Rectal smooth muscle tissue (tissue), 1 donor: ENCODE data around the gene CBX1.

Experiments
- H3K27ac ChIP-seq: one replicate; pipeline ENCODE4 v1.7.0; 2013; ENCODE audit warnings: low read depth, low read length, inconsistent platforms
- H3K27me3 ChIP-seq: one replicate; pipeline ENCODE4 v1.7.0; 2013; ENCODE audit warnings: low read length; ENCODE audit not compliant: control insufficient read depth, insufficient read depth
- H3K36me3 ChIP-seq: one replicate; pipeline ENCODE4 v1.7.0; 2013; ENCODE audit warnings: low read length; ENCODE audit not compliant: control insufficient read depth, insufficient read depth
- H3K4me1 ChIP-seq: one replicate; pipeline ENCODE4 v1.7.0; 2013; ENCODE audit warnings: low read length; ENCODE audit not compliant: control insufficient read depth, insufficient read depth
- H3K4me3 ChIP-seq: one replicate; pipeline ENCODE4 v1.7.0; 2013; ENCODE audit warnings: low read length
- H3K9ac ChIP-seq: one replicate; pipeline ENCODE4 v1.7.0; 2013; ENCODE audit warnings: low read length

Gene CBX1

DNA sequence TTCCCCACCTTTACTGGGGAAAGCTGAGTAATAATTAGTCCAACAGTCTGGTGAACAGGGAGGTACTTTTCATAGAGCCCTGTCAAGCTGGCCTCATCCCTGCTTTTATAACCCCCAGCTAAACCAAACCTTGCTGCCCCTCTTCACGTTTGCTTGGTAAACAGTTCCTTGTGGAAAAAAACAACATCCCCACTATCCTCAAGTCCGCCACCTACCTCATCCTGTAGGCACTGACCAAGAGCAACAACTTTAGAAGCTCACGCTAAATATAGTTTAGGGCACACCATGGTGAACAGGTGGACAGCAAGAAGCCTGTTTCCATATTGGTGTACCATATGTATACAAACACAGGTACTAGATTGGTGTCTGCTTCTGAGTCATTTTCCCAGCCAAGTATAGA, 36.6 kb downstream of the CBX1 start:
- Histone ChIP-seq H3K4me1 (no peaks in the 10 kb centered on the region), H3K27ac (no peak overlapping the region), H3K9ac (no peak overlapping the region), H3K27me3 (no peaks in the 10 kb centered on the region), H3K36me3 (peaks cover 35% of the 10 kb centered on the region), H3K4me3 (no peak overlapping the region)

DNA sequence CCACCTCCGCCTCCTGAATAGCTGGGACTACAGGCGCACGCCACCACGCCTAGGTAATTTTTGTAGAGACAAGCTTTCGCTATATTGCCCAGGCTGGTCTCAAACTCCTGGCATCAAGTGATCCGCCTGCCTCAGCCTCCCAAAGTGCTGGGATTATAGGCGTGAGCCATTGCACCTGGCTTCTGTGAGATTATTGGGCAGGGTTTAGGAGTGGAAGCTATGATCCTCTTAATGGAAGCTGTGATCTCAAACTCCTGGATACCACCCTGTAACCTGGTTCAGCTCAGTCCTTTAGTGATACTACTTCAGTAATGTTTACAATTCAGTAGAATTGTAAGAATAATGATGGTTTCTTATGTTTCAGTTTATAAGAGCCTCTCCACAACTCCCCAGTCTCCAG, 39.0 kb downstream of the CBX1 start:
- H3K27ac ChIP-seq: no peak overlapping the region
- H3K27me3 ChIP-seq: no peaks in the 10 kb centered on the region
- H3K4me1 ChIP-seq: no peaks in the 10 kb centered on the region
- no peak overlapping the region for H3K9ac ChIP-seq
- H3K36me3 ChIP-seq: peaks cover 53% of the 10 kb centered on the region
- H3K4me3 ChIP-seq: no peak overlapping the region

DNA sequence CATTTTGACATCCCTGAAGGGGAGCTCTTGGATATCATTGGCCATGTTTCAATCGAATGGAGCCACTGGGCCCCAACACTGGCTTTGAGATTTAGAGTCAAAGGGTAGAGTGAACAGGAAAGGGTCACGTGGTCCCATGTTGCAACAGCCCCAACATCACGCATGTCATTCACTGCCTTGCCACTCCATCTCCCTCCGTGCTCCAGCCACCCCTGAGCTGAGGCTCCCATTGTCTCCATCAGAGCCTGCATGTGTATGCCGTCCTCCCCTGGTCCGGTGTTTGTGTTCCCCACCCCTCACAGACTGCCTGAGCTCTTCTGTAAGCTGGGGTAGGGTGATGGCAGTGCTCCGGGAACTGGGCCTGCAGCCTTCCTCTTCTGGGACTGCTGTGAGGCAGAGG, 41.0 kb downstream of the CBX1 start:
- Histone ChIP-seq H3K27me3 (no peaks in the 10 kb centered on the region), H3K4me1 (no peaks in the 10 kb centered on the region), H3K9ac (no peak overlapping the region), H3K27ac (no peak overlapping the region), H3K4me3 (no peak overlapping the region), H3K36me3 (peaks cover 68% of the 10 kb centered on the region)

DNA sequence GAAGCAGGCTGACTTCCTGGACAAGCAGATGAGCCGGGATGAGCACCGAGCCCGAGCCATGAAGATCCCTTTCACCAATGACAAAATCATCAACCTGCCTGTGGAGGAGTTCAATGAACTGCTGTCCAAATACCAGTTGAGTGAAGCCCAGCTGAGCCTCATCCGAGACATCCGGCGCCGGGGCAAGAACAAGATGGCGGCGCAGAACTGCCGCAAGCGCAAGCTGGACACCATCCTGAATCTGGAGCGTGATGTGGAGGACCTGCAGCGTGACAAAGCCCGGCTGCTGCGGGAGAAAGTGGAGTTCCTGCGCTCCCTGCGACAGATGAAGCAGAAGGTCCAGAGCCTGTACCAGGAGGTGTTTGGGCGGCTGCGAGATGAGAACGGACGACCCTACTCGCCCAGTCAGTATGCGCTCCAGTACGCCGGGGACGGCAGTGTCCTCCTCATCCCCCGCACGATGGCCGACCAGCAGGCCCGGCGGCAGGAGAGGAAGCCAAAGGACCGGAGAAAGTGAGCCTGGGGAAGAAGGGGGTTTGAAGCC, 42.1 kb downstream of the CBX1 start:
- Histone ChIP-seq H3K36me3 (peaks cover 62% of the 10 kb centered on the region), H3K4me1 (no peaks in the 10 kb centered on the region), H3K9ac (no peak overlapping the region), H3K4me3 (no peak overlapping the region), H3K27ac (no peak overlapping the region), H3K27me3 (no peaks in the 10 kb centered on the region)

DNA sequence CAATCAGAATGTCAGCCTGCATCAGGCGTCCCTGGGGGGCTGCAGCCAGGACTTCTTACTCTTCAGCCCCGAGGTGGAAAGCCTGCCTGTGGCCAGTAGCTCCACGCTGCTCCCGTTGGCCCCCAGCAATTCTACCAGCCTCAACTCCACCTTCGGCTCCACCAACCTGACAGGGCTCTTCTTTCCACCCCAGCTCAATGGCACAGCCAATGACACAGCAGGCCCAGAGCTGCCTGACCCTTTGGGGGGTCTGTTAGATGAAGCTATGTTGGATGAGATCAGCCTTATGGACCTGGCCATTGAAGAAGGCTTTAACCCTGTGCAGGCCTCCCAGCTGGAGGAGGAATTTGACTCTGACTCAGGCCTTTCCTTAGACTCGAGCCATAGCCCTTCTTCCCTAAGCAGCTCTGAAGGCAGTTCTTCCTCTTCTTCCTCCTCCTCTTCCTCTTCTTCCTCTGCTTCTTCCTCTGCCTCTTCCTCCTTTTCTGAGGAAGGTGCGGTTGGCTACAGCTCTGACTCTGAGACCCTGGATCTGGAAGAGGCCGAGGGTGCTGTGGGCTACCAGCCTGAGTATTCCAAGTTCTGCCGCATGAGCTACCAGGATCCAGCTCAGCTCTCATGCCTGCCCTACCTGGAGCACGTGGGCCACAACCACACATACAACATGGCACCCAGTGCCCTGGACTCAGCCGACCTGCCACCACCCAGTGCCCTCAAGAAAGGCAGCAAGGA, 42.7 kb downstream of the CBX1 start:
- Histone ChIP-seq H3K4me1 (peaks cover 6% of the 10 kb centered on the region), H3K27ac (no peak overlapping the region), H3K9ac (no peak overlapping the region), H3K4me3 (no peak overlapping the region), H3K27me3 (no peaks in the 10 kb centered on the region), H3K36me3 (peaks cover 62% of the 10 kb centered on the region)

DNA sequence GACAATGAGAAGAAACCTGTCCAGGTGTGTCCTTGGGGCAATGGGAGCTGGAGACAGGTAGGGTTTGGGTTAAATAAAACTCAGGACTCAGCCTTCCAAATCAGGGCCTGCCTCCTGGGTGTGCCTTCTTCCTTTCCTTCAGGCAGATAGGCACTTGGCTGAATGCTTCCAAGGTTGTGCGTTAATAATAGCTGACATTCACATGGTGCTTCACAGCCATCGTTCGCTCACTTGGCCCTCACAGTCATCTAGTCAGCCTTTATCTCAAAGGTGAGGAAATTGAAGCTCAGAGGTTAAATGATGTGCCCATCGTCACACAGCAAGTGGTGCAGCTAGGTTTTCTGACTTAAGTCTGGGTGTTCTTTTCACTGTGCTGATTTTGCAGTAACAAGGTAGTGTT, 43.7 kb downstream of the CBX1 start:
- peaks cover 60% of the 10 kb centered on the region for H3K36me3 ChIP-seq

DNA sequence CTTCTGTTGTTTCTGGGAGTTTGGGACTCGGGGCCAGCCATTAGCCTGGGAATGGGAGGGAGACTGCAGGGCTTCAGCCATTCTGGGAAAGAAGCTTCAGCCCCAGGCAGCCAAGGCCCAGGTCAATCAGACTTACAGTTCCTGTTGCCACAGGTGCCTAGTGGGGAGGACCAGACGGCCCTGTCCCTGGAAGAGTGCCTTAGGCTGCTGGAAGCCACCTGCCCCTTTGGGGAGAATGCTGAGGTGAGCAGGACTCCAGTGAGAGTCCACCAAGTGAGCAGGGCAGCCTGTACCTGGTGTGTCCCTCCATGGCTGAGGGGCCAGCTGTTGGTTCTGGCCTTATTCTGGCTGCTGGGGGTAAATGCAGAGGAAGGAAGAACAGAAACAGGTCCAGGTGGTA, 44.4 kb downstream of the CBX1 start:
- no peak overlapping the region for H3K9ac ChIP-seq
- peaks cover 23% of the 10 kb centered on the region for H3K4me1 ChIP-seq
- H3K36me3 ChIP-seq: peaks cover 60% of the 10 kb centered on the region
- no peak overlapping the region for H3K4me3 ChIP-seq
- H3K27me3 ChIP-seq: no peaks in the 10 kb centered on the region
- no peak overlapping the region for H3K27ac ChIP-seq

More for the DNA sequence above, 43.7 kb downstream of the CBX1 start:
- no peak overlapping the region for H3K27ac ChIP-seq
- no peaks in the 10 kb centered on the region for H3K27me3 ChIP-seq
- no peak overlapping the region for H3K4me3 ChIP-seq
- peaks cover 15% of the 10 kb centered on the region for H3K4me1 ChIP-seq
- no peak overlapping the region for H3K9ac ChIP-seq

DNA sequence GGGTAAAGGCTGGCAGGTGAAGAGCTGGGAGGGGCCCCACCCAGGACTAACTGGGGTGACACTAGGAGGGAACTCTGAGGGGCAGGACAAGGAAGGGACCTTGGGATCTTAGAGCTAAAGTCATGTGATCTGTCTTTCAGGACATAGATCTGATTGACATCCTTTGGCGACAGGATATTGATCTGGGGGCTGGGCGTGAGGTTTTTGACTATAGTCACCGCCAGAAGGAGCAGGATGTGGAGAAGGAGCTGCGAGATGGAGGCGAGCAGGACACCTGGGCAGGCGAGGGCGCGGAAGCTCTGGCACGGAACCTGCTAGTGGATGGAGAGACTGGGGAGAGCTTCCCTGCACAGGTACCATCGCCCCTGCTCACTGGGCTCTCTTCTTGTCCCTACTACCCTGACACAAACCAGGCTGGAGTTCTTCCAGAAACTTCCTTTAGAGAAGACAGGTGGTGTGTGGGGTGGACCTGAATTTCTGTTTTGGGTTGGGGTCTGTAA, 45.0 kb downstream of the CBX1 start:
- Histone ChIP-seq H3K4me1 (peaks cover 24% of the 10 kb centered on the region), H3K9ac (no peak overlapping the region), H3K4me3 (no peak overlapping the region), H3K27me3 (no peaks in the 10 kb centered on the region), H3K27ac (no peak overlapping the region), H3K36me3 (peaks cover 56% of the 10 kb centered on the region)

DNA sequence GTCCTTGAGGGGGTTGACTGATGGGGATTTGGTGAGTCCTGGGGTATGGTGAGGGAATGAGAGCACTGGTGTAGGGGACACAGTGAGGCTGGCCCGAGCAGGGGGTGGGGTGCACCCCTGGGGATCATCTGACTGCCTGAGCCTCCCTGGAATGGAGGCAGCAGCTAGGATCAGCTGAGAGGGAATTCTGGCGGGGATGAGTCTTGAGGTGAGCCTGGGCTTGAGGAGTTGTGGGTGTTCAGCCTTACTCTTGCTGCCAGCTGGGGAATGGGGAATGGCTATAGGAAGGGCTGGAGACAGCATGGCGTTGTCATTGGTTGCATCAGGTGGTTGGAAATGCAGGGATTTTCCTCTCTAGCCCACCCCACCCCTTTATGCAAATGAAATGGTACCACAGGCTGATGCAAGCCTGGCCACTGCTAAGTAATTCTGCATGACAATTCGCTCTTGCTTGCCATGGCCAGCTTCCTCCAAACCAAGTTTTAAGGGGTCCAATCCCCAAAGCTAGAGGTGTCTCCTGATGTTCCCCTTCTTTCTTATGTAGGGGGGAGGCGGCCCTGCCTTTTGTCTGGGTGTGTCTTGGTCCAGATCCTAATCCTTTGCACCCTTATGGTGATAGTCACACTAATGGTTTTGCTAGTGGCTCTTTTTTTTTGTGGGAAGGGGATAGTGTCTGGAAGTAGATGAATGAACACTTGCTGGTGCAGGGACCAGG, 45.6 kb downstream of the CBX1 start:
- no peak overlapping the region for H3K27ac ChIP-seq
- H3K36me3 ChIP-seq: peaks cover 55% of the 10 kb centered on the region
- H3K4me1 ChIP-seq: peaks cover 29% of the 10 kb centered on the region

DNA sequence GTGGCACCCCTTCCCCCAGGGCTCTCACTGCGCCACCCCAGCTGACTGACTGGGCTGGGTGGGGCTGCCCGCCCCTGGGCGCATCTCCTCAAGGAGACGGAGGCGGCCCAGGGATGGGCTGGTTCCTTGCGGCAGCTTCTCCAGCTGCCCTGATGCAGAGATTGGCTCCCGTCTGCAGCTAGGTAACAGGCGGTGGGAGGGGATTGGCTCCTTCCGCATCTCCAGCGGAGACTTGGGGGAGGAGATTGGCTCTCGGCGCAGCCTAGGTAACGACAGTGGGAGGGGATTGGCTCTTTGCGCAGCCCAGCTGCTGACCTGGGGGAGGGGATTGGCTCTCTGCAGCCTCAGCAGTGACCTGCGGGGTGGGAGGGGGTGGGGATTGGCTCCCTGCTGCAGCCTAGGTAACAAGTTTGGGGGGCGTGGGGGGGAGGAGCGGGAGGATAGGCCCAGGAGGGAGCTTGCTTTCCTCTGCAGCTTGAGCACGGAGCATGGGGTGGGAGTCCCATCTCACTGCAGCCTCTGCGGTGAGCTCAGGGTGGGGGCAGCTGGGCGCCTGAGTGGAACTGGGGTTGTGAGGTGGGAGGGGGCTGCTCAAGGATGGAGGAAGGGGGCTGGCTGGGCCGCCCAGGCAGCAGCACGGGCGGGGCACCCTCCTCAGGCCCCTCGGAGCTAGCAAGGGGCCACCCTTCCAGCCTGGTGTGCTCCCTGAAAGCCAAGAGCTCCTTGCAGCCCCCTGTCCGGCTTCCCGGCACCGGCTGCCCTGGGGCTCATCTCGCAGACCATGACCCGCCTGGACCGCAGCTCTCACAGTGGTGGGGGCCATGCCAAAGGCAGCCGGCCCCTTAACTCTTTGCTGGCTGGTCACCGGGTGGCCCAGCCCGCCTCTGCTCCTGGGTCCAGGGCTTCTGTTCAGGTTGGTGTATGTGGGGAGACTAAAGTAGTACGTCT, 46.8 kb downstream of the CBX1 start:
- Histone ChIP-seq H3K9ac (no peak overlapping the region), H3K27ac (peak overlapping the region; percentile 82), H3K4me3 (peak overlapping the region; percentile 42), H3K27me3 (no peaks in the 10 kb centered on the region), H3K4me1 (peaks cover 37% of the 10 kb centered on the region), H3K36me3 (peaks cover 46% of the 10 kb centered on the region)

More for the DNA sequence above, 45.6 kb downstream of the CBX1 start:
- Histone ChIP-seq H3K27me3 (no peaks in the 10 kb centered on the region), H3K4me3 (no peak overlapping the region), H3K9ac (no peak overlapping the region)

DNA sequence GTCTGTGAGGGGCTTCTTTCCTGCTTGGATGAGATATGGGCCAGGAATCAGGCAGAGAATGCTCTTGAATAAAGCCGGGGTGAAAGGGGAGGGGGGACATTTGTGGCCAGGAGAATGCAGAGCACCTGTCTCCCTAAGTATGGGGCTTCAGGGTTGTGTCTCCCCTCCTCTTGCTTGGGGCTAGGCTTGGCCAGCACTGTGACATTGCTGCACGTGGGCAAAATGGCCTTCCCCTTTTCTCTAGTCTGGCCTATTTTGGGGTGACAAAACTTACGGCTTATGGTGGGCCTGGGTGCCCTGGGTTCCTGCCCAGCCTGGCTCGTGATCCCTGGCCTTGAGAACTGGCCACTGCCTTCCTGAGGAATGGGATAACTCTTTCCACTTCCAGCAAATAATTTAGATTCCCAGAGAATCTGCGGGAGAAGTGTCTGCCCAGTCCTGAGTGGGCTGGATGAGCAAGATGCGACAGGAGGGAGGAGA, 47.5 kb downstream of the CBX1 start:
- H3K36me3 ChIP-seq: peaks cover 39% of the 10 kb centered on the region
- H3K27ac ChIP-seq: peak overlapping the region; percentile 82
- peaks cover 37% of the 10 kb centered on the region for H3K4me1 ChIP-seq
- peak overlapping the region; percentile 42 for H3K4me3 ChIP-seq
- H3K9ac ChIP-seq: no peak overlapping the region
- H3K27me3 ChIP-seq: no peaks in the 10 kb centered on the region
